GM12878 (cell line): Measurements from ENCODE around the gene RIPK4.

ENCODE experiments used
- CEBPB ChIP-seq, 2 experiments: fragments of 150-350 bp in 1 of 2; IDR thresholded peaks; 2 replicates each; pipeline ENCODE4 v1.6.1; 2012 to 2014; ENCODE audit warnings: low read depth in 2 of 2, low read length in 2 of 2, borderline replicate concordance in 1 of 2, inconsistent platforms in 1 of 2
- CTCF ChIP-seq, 3 experiments: IDR thresholded peaks in 2 of 3; conservative IDR thresholded peaks in 1 of 3; 2 replicates each; pipeline ENCODE4 v1.5.1; 2011; ENCODE audit warnings: low read depth in 3 of 3, low read length in 3 of 3, mild to moderate bottlenecking in 3 of 3, control low read depth in 2 of 3, moderate library complexity in 2 of 3, inconsistent platforms in 1 of 3, mixed read lengths in 1 of 3; ENCODE audit not compliant: control insufficient read depth in 2 of 3, insufficient read depth in 1 of 3; ENCODE audit errors: extremely low read depth in 1 of 3
- EP300 ChIP-seq, 2 experiments: fragments of 150-350 bp in 1 of 2; IDR thresholded peaks; 2 replicates each; pipeline ENCODE4 v1.6.1; 2011 to 2012; ENCODE audit warnings: low read depth in 2 of 2, low read length in 2 of 2, borderline replicate concordance in 1 of 2, improper control_type of control experiment in 1 of 2, inconsistent platforms in 1 of 2; ENCODE audit not compliant: control insufficient read depth in 1 of 2
- HDAC6 ChIP-seq: fragments of 200-600 bp; sonication (generic); IDR thresholded peaks from one replicate; pipeline ENCODE4 v1.8.0; 2017; ENCODE audit warnings: antibody characterized with exemption; ENCODE audit not compliant: unreplicated experiment
- KDM1A ChIP-seq: fragments of 200-600 bp; sonication (generic); IDR thresholded peaks from 2 replicates; pipeline ENCODE4 v1.6.1; 2016; ENCODE audit warnings: borderline replicate concordance
- RAD21 ChIP-seq: IDR thresholded peaks from 2 replicates; pipeline ENCODE4 v1.6.1; 2011; ENCODE audit warnings: mild to moderate bottlenecking, low read depth, low read length, moderate library complexity; ENCODE audit not compliant: insufficient read depth
- REST ChIP-seq: IDR thresholded peaks from 2 replicates; pipeline ENCODE4 v1.6.1; 2012; ENCODE audit warnings: mild to moderate bottlenecking, low read depth, low read length
- USF1 ChIP-seq: IDR thresholded peaks from 2 replicates; pipeline ENCODE4 v1.6.1; 2011; ENCODE audit warnings: borderline replicate concordance, low read depth, mild to moderate bottlenecking, moderate library complexity, mixed read lengths, low read length; ENCODE audit not compliant: insufficient read depth; ENCODE audit errors: extremely low read length

DNA sequence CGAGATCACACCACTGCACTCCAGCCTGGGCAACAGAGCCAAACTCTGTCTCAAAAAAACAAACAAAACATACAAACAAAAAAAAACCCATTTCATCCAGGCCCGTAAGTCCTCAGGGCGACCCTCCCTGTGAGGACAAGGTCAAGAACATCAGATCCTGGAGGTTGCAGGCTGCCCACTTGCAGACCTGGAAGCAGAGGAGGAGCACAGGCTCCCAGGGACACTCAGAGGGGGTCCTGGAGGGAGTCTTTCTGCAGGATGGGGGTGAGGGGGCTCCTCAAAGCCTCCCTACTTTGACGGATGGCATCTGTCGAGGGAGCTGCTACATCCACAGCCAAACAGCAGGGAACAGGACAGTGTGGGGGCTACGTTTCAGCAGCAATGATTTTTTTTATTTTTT is 47.2 kb downstream of the RIPK4 start:
- TF ChIP-seq EP300 (IDR thresholded peaks at IDR 0.05; ENCODE audit: borderline replicate concordance in 1 of 2, control insufficient read depth in 1 of 2, low read depth in 2 of 2, low read length in 2 of 2), result no peak
- TF ChIP-seq KDM1A, result no peak
- TF ChIP-seq CEBPB (IDR thresholded peaks at IDR 0.05; ENCODE audit: borderline replicate concordance in 1 of 2, low read depth in 2 of 2, low read length in 2 of 2), result no peak
- TF ChIP-seq RAD21, result no peak
- no peak for TF ChIP-seq CTCF (IDR thresholded peaks at IDR 0.05 in 2 of 3, conservative IDR thresholded peaks at IDR 0.05 in 1 of 3; ENCODE audit: control insufficient read depth in 2 of 3, extremely low read depth in 1 of 3, insufficient read depth in 1 of 3, low read depth in 3 of 3, low read length in 3 of 3)
- TF ChIP-seq HDAC6, result no peak
- no peak for TF ChIP-seq REST
- no peak for TF ChIP-seq USF1
